Ovary (tissue), 3 donors: ENCODE measurements around the gene SYT2.

ENCODE experiments used
- POLR2A ChIP-seq: fragments of 450-650 bp; IDR thresholded peaks from one replicate; pipeline ENCODE4 v1.6.1; 2017; ENCODE audit warnings: antibody characterized with exemption, mild to moderate bottlenecking, moderate library complexity
- TF ChIP-seq, protein P1 (sequence below), 3 donors: fragments of 450-650 bp in 2 of 3; fragments of 200-600 bp in 1 of 3; IDR thresholded peaks; one replicate each; pipeline versions ENCODE4 v1.5.1 to v1.8.0; 2016 to 2022; ENCODE audit warnings: antibody characterized with exemption in 3 of 3, mild to moderate bottlenecking in 1 of 3
- donor health status: DM: no; HTN: no; CAD: no.

DNA sequence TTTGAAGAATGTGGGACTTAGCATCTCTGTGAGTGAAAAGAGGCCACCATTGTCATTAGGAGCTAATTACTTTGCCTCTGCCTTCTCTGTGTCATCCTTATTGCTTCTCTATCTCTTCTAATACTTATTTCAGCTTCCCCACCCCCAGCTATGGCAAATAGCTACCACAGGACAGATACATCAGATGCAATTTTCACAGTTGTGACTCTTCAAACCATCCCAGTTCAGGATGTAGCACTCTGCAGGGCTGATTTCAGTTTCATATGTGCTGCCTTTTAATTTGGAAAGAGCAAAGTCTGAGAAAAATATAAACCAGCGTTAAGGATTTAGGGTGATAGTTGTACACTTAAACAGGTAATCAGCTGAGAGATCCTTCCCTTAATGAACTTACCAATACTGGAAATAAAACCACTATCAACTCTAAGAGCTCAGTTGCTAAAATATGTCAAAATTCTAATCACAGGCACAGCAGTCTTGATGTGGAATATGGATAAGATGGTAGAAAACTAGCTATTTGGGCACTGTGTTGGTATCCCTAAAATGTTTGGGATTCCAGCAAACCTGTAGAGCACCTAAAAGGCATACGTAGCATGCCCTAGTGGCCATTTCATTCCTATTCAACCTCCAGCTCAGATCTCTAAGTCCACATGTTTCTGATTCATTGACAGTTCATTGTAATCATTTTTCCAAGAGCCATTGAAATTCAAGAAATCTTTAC lies 148.4 kb downstream of the SYT2 start:
- TF ChIP-seq, protein P1, sequence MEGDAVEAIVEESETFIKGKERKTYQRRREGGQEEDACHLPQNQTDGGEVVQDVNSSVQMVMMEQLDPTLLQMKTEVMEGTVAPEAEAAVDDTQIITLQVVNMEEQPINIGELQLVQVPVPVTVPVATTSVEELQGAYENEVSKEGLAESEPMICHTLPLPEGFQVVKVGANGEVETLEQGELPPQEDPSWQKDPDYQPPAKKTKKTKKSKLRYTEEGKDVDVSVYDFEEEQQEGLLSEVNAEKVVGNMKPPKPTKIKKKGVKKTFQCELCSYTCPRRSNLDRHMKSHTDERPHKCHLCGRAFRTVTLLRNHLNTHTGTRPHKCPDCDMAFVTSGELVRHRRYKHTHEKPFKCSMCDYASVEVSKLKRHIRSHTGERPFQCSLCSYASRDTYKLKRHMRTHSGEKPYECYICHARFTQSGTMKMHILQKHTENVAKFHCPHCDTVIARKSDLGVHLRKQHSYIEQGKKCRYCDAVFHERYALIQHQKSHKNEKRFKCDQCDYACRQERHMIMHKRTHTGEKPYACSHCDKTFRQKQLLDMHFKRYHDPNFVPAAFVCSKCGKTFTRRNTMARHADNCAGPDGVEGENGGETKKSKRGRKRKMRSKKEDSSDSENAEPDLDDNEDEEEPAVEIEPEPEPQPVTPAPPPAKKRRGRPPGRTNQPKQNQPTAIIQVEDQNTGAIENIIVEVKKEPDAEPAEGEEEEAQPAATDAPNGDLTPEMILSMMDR (IDR thresholded peaks at IDR 0.05): peak in 1 of 3 donors; percentile 18
- TF ChIP-seq POLR2A: no peak
